Activated B cell treated with CpG ODN at 0.5 μM for 24 hours (primary cell): ENCODE data around the gene VPS45. TPM values are rescaled to one million over a fixed set of nuclear protein-coding genes. Genes with fewer than 3 reads are reported as not detected.
"Not testable (repeated sequence)": the region's sequence is repeated elsewhere in the genome, so short reads cannot be mapped to it uniquely, and the experiment has no call there.

Source experiments
- ATAC-seq: fragments of 200-7000 bp; cut with Tn5 transposase; one replicate; pipeline ENCODE4 v1.10.0; 2021; ENCODE audit warnings: low read depth, mild to moderate bottlenecking, moderate library complexity
- CTCF ChIA-PET: fragments of 350-600 bp; sonication (Branson Sonifier 250); formaldehyde crosslinking; loops from one replicate; lab custom pipeline; 2021; ENCODE audit warnings: antibody characterized with exemption; lab: Charles Lee
- POLR2A ChIA-PET: fragments of 350-600 bp; sonication (Branson Sonifier 250); formaldehyde crosslinking; loops from one replicate; lab custom pipeline; 2021; ENCODE audit warnings: antibody characterized with exemption; lab: Charles Lee
- DNase-seq: peaks from one replicate; pipeline ENCODE4 v3.0.0; 2022
- H3K27ac Mint-ChIP-seq: one replicate; pipeline ENCODE4 v1.8.0; 2020; ENCODE audit warnings: mixed read lengths
- H3K27me3 Mint-ChIP-seq: one replicate; pipeline ENCODE4 v1.8.0; 2021; ENCODE audit warnings: mixed read lengths
- H3K36me3 Mint-ChIP-seq: one replicate; pipeline ENCODE4 v1.8.0; 2021; ENCODE audit warnings: low read depth, mixed read lengths
- H3K4me1 Mint-ChIP-seq: one replicate; pipeline ENCODE4 v1.8.0; 2021; ENCODE audit warnings: mixed read lengths
- H3K4me3 Mint-ChIP-seq: one replicate; pipeline ENCODE4 v1.8.0; 2020; ENCODE audit warnings: mild to moderate bottlenecking, mixed read lengths
- H3K9me3 Mint-ChIP-seq: one replicate; pipeline ENCODE4 v1.8.0; 2020; ENCODE audit warnings: mixed read lengths
- CTCF ChIP-seq: fragments of 200-600 bp; IDR thresholded peaks from one replicate; pipeline ENCODE4 v1.8.0; 2022; ENCODE audit warnings: antibody characterized with exemption, mild to moderate bottlenecking
- intact Hi-C: fragments of 100-400 bp; cut with micrococcal nuclease; formaldehyde crosslinking; loops from one replicate; pipeline ENCODE4 v1.15.1; 2024
- total RNA-seq: library from RNA; stranded (reverse); gene quantifications from 2 replicates; pipeline ENCODE4 v1.2.3, GENCODE V29; 2022

VPS45 gene
- total RNA-seq, 1 donor from 2014 or later, result 46.0 TPM

- no peaks in the 10 kb centered on the region for H3K9me3 Mint-ChIP-seq
- DNase-seq (no peak), ATAC-seq (no peak)
- CTCF ChIA-PET, result no interaction called here
- no peaks in the 10 kb centered on the region for H3K27me3 Mint-ChIP-seq
- H3K27ac Mint-ChIP-seq, result no peak overlapping the region
- intact Hi-C loops, result no loop called here
- no peak for TF ChIP-seq CTCF
- H3K4me3 Mint-ChIP-seq, result no peak overlapping the region
- no peaks in the 10 kb centered on the region for H3K36me3 Mint-ChIP-seq
- H3K4me1 Mint-ChIP-seq, result peaks cover 11% of the 10 kb centered on the region
- POLR2A ChIA-PET, result interaction anchor here (0.6 to 1.2 kb wide), 2 partner anchors 25 to 114 kb away, joined by 3 to 4 read pairs; partner anchors contain the start of gene VPS45
Observed at GRCh38 chr1:150182247-150182646, 114.7 kb downstream of the VPS45 start.

- DNase-seq (no peak), ATAC-seq (no peak)
- intact Hi-C loops, result no loop called here
- no peaks in the 10 kb centered on the region for H3K36me3 Mint-ChIP-seq
- H3K9me3 Mint-ChIP-seq, result no peaks in the 10 kb centered on the region
- no peak overlapping the region for H3K27ac Mint-ChIP-seq
- no peak for TF ChIP-seq CTCF
- ChIA-PET CTCF (interaction anchor here (1.0 to 1.4 kb wide), 2 partner anchors 21 to 221 kb away, joined by 3 read pairs; no protein-coding TSS in a partner anchor), POLR2A (interaction anchor here (1.2 kb wide), 1 partner anchor 115 kb away, joined by 4 read pairs; the partner anchor contains the start of gene VPS45)
- H3K4me1 Mint-ChIP-seq, result peaks cover 13% of the 10 kb centered on the region
- H3K4me3 Mint-ChIP-seq, result no peak overlapping the region
- no peaks in the 10 kb centered on the region for H3K27me3 Mint-ChIP-seq
Observed at GRCh38 chr1:150183061-150183460, 115.5 kb downstream of the VPS45 start.

GRCh38 chr1:150185481-150185880 lies 117.9 kb downstream of the VPS45 start:
- ATAC-seq (no peak), DNase-seq (no peak)
- intact Hi-C loops, result no loop called here
- no peak for TF ChIP-seq CTCF
- H3K27me3 Mint-ChIP-seq, result no peaks in the 10 kb centered on the region
- no peaks in the 10 kb centered on the region for H3K36me3 Mint-ChIP-seq
- ChIA-PET POLR2A (interaction anchor here (2.2 to 3.9 kb wide), 3 partner anchors 25 to 298 kb away, joined by 35 to 78 read pairs (median 52); a partner anchor contains a TSS), CTCF (interaction anchor here (0.6 to 4.1 kb wide), 3 partner anchors 113 to 816 kb away, joined by 3 to 90 read pairs (median 57); no protein-coding TSS in a partner anchor)
- no peak overlapping the region for H3K4me3 Mint-ChIP-seq
- peaks cover 13% of the 10 kb centered on the region for H3K4me1 Mint-ChIP-seq
- no peaks in the 10 kb centered on the region for H3K9me3 Mint-ChIP-seq
- H3K27ac Mint-ChIP-seq, result no peak overlapping the region

GRCh38 chr1:150186438-150186788 lies 118.8 kb downstream of the VPS45 start:
- not testable (repeated sequence) for ATAC-seq, H3K27me3 Mint-ChIP-seq, H3K36me3 Mint-ChIP-seq, DNase-seq, H3K9me3 Mint-ChIP-seq
- ChIA-PET CTCF (interaction anchor here (0.8 to 4.1 kb wide), 17 partner anchors 16 to 299 kb away, joined by 3 to 90 read pairs (median 8); partner anchors contain the start of genes SF3B4 and VPS45), POLR2A (interaction anchor here (0.6 to 3.9 kb wide), 21 partner anchors 9 to 1800 kb away, joined by 3 to 78 read pairs (median 7); partner anchors contain the start of genes PLEKHO1, SF3B4 and VPS45)
- Mint-ChIP-seq H3K27ac (peak overlapping the region; percentile 89), H3K4me1 (peaks cover 13% of the 10 kb centered on the region), H3K4me3 (peak overlapping the region; percentile 73)
- intact Hi-C loops, result loop anchor here (2.0 kb wide), 2 partner anchors 26 kb away; no protein-coding TSS in a partner anchor

GRCh38 chr1:150186789-150187559 lies 119.4 kb downstream of the VPS45 start:
- DNase-seq (peak; percentile 46), ATAC-seq (peak; percentile 81)
- Mint-ChIP-seq H3K36me3 (no peaks in the 10 kb centered on the region), H3K4me3 (peak overlapping the region; percentile 73), H3K9me3 (no peaks in the 10 kb centered on the region), H3K27me3 (no peaks in the 10 kb centered on the region), H3K27ac (peak overlapping the region; percentile 89), H3K4me1 (peaks cover 13% of the 10 kb centered on the region)
- no peak for TF ChIP-seq CTCF
- intact Hi-C loops, result loop anchor here (1.0 to 2.0 kb wide), 8 partner anchors 21 to 299 kb away; partner anchors contain the start of genes PLEKHO1 and SF3B4
- ChIA-PET CTCF (interaction anchor here (0.6 to 4.1 kb wide), 31 partner anchors 11 to 300 kb away, joined by 3 to 90 read pairs (median 5); partner anchors contain the start of genes PLEKHO1, SF3B4 and VPS45), POLR2A (interaction anchor here (0.6 to 3.9 kb wide), 30 partner anchors 10 to 837 kb away, joined by 3 to 78 read pairs (median 6); partner anchors contain the start of genes PLEKHO1, RPRD2, SF3B4 and VPS45)
